Gastrocnemius medialis (tissue), 4 donors: ENCODE data around the gene HSPA4.

Experiments
- CTCF ChIP-seq, 5 experiments: fragments of 450-650 bp in 3 of 5; fragments of 200-600 bp in 2 of 5; sonication (generic) in 2 of 5; IDR thresholded peaks in 4 of 5; conservative IDR thresholded peaks in 1 of 5; 1 replicate in 4 of 5; 2 replicates in 1 of 5; pipeline ENCODE4 v1.5.1; 2016 to 2019; ENCODE audit warnings: antibody characterized with exemption in 5 of 5, mild to moderate bottlenecking in 3 of 5, moderate library complexity in 3 of 5
- POLR2A ChIP-seq, 2 donors: fragments of 450-650 bp; IDR thresholded peaks; one replicate each; pipeline ENCODE4 v1.6.1; 2017; ENCODE audit warnings: antibody characterized with exemption in 2 of 2, mild to moderate bottlenecking in 2 of 2, moderate library complexity in 2 of 2

- TF ChIP-seq CTCF (IDR thresholded peaks at IDR 0.05 in 4 of 5, conservative IDR thresholded peaks at IDR 0.05 in 1 of 5) (no peak), POLR2A (IDR thresholded peaks at IDR 0.05) (no peak)
Observed at GRCh38 chr5:133123297-133123696, 71.5 kb downstream of the HSPA4 start.
